IMR-90 (cell line): ENCODE measurements around the gene SVIP. TPM values are rescaled to one million over a fixed set of nuclear protein-coding genes. Genes with fewer than 3 reads are reported as not detected.

Source experiments
- ATAC-seq: fragments of 200-7000 bp; cut with Tn5 transposase; 2 replicates; pipeline ENCODE4 v1.9.1; 2020; ENCODE audit warnings: low read depth, mild to moderate bottlenecking, moderate library complexity
- BruUV-seq: library from RNA; stranded (reverse); fragments of 400-500 nt; replicated peaks from 2 replicates; lab custom pipeline; 2021; lab: Mats Ljungman, UMichigan
- CTCF ChIA-PET: fragments of 300-600 bp; formaldehyde crosslinking; extraction: SDS; loops from one replicate; lab custom pipeline; 2021; ENCODE audit warnings: antibody characterized with exemption; lab: Yijun Ruan, JAX
- POLR2A ChIA-PET: fragments of 300-600 bp; sonication (Branson Sonifier 250); formaldehyde crosslinking; loops from one replicate; lab custom pipeline; 2022; ENCODE audit warnings: antibody characterized with exemption; ENCODE audit not compliant: unreplicated experiment; lab: Charles Lee
- DNase-seq: peaks from one replicate; pipeline ENCODE4 v3.0.0; 2013
- H2AFZ ChIP-seq: replicated peaks from 2 replicates; pipeline ENCODE3; 2013; ENCODE audit warnings: low read length, mild to moderate bottlenecking; ENCODE audit not compliant: poor library complexity
- H2AK5ac ChIP-seq: 2 replicates; pipeline ENCODE4 v1.6.1; 2013; ENCODE audit warnings: low read depth, low read length, inconsistent platforms
- H2AK9ac ChIP-seq: replicated peaks from 2 replicates; pipeline ENCODE3; 2013; ENCODE audit warnings: mild to moderate bottlenecking, low read depth, low read length, moderate library complexity; ENCODE audit not compliant: poor library complexity
- H2BK120ac ChIP-seq: 2 replicates; pipeline ENCODE4 v1.6.1; 2013; ENCODE audit warnings: low read depth, low read length, inconsistent platforms
- H2BK15ac ChIP-seq: 3 replicates; pipeline ENCODE4 v1.6.1; 2013; ENCODE audit warnings: low read depth, low read length, inconsistent platforms
- H2BK20ac ChIP-seq: 2 replicates; pipeline ENCODE4 v1.6.1; 2013; ENCODE audit warnings: low read depth, mild to moderate bottlenecking, inconsistent platforms, low read length, moderate library complexity
- H2BK5ac ChIP-seq: 2 replicates; pipeline ENCODE4 v1.6.1; 2013; ENCODE audit warnings: mild to moderate bottlenecking, low read depth, low read length, inconsistent platforms; ENCODE audit not compliant: poor library complexity, severe bottlenecking
- H3K14ac ChIP-seq: replicated peaks from 2 replicates; pipeline ENCODE4 v1.6.1; 2013; ENCODE audit warnings: low read depth, low read length, inconsistent platforms
- H3K18ac ChIP-seq: 2 replicates; pipeline ENCODE4 v1.6.1; 2013; ENCODE audit warnings: low read depth, low read length, control low read depth
- H3K23ac ChIP-seq: 2 replicates; pipeline ENCODE4 v1.6.1; 2013; ENCODE audit warnings: low read depth, low read length, inconsistent platforms
- H3K27ac ChIP-seq: 2 replicates; pipeline ENCODE4 v1.5.1; 2013; ENCODE audit warnings: mild to moderate bottlenecking, control low read depth, low read length; ENCODE audit not compliant: insufficient read depth
- H3K27me3 ChIP-seq: 2 replicates; pipeline ENCODE4 v1.6.1; 2013; ENCODE audit warnings: low read length; ENCODE audit not compliant: control insufficient read depth, insufficient read depth
- H3K36me3 ChIP-seq: 2 replicates; pipeline ENCODE4 v1.6.1; 2013; ENCODE audit warnings: low read length, mixed read lengths; ENCODE audit not compliant: control insufficient read depth, insufficient read depth
- H3K4ac ChIP-seq: 2 replicates; pipeline ENCODE4 v1.6.1; 2013; ENCODE audit warnings: low read depth, low read length, inconsistent platforms
- H3K4me1 ChIP-seq: 2 replicates; pipeline ENCODE4 v1.6.1; 2013; ENCODE audit warnings: low read length, mixed read lengths; ENCODE audit not compliant: control insufficient read depth, insufficient read depth
- H3K4me2 ChIP-seq: 2 replicates; pipeline ENCODE4 v1.6.1; 2013; ENCODE audit warnings: low read depth, mild to moderate bottlenecking, control low read depth, low read length, moderate library complexity
- H3K4me3 ChIP-seq: 2 replicates; pipeline ENCODE4 v1.5.1; 2013; ENCODE audit warnings: low read depth, mild to moderate bottlenecking, control low read depth, low read length, moderate library complexity; ENCODE audit not compliant: insufficient read depth
- H3K56ac ChIP-seq: 2 replicates; pipeline ENCODE4 v1.6.1; 2013; ENCODE audit warnings: low read length, inconsistent platforms; ENCODE audit not compliant: insufficient read depth; ENCODE audit errors: extremely low read depth
- H3K79me1 ChIP-seq, 2 experiments: 2 replicates each; pipeline ENCODE4 v1.6.1; 2013; ENCODE audit warnings: low read length in 2 of 2, inconsistent platforms in 1 of 2, low read depth in 1 of 2
- H3K9ac ChIP-seq: 2 replicates; pipeline ENCODE4 v1.6.1; 2013; ENCODE audit warnings: low read depth, low read length, control low read depth
- H3K9me1 ChIP-seq: 2 replicates; pipeline ENCODE4 v1.6.1; 2013; ENCODE audit warnings: low read length, inconsistent platforms; ENCODE audit not compliant: insufficient read depth
- H3K9me3 ChIP-seq: 2 replicates; pipeline ENCODE4 v1.6.1; 2013; ENCODE audit warnings: low read length; ENCODE audit not compliant: control insufficient read depth, insufficient read depth
- H4K20me1 ChIP-seq: 2 replicates; pipeline ENCODE4 v1.6.1; 2013; ENCODE audit warnings: low read length, inconsistent platforms; ENCODE audit not compliant: insufficient read depth
- H4K5ac ChIP-seq: 2 replicates; pipeline ENCODE4 v1.6.1; 2013; ENCODE audit warnings: mild to moderate bottlenecking, low read depth, low read length, control low read depth
- H4K8ac ChIP-seq, 2 experiments: 2 replicates each; pipeline ENCODE4 v1.6.1; 2013; ENCODE audit warnings: low read depth in 2 of 2, low read length in 2 of 2, control low read depth in 1 of 2, inconsistent platforms in 1 of 2
- H4K91ac ChIP-seq: 2 replicates; pipeline ENCODE4 v1.6.1; 2013; ENCODE audit warnings: low read depth, low read length, inconsistent platforms; ENCODE audit not compliant: insufficient read depth
- BHLHE40 ChIP-seq: fragments of 150-350 bp; IDR thresholded peaks from 2 replicates; pipeline ENCODE4 v1.6.1; 2016; ENCODE audit warnings: mild to moderate bottlenecking, low read depth, low read length
- CEBPB ChIP-seq: IDR thresholded peaks from 2 replicates; pipeline ENCODE4 v1.6.1; 2012; ENCODE audit warnings: low read depth, low read length, improper control_type of control experiment
- MAFK ChIP-seq: IDR thresholded peaks from 2 replicates; pipeline ENCODE4 v1.6.1; 2012; ENCODE audit warnings: low read depth, low read length, improper control_type of control experiment
- MAZ ChIP-seq: IDR thresholded peaks from 2 replicates; pipeline ENCODE4 v1.6.1; 2012; ENCODE audit warnings: low read depth, mild to moderate bottlenecking, low read length, improper control_type of control experiment, moderate library complexity, borderline replicate concordance
- MXI1 ChIP-seq: IDR thresholded peaks from 2 replicates; pipeline ENCODE4 v1.6.1; 2012; ENCODE audit warnings: low read depth, mild to moderate bottlenecking, low read length, moderate library complexity, borderline replicate concordance
- POLR2A ChIP-seq: IDR thresholded peaks from 2 replicates; pipeline ENCODE4 v1.6.1; 2012; ENCODE audit warnings: mild to moderate bottlenecking, low read depth, low read length
- RFX5 ChIP-seq: IDR thresholded peaks from 2 replicates; pipeline ENCODE4 v1.8.0; 2012; ENCODE audit warnings: low read depth, mild to moderate bottlenecking, low read length, moderate library complexity
- SMC3 ChIP-seq: fragments of 150-350 bp; IDR thresholded peaks from 2 replicates; pipeline ENCODE4 v1.6.1; 2016; ENCODE audit warnings: low read depth, mild to moderate bottlenecking, antibody characterized with exemption, low read length, moderate library complexity
- WGBS, 2 experiments: methylation state at CpG; one replicate each; pipeline versions ENCODE4 v1.1.5 to v1.1.7; 2013; ENCODE audit warnings: missing lambda C conversion rate in 2 of 2; ENCODE audit not compliant: insufficient read length in 1 of 2; ENCODE audit errors: extremely low coverage in 2 of 2; 5-methylcytosine and 5-hydroxymethylcytosine counted together
- dilution Hi-C: fragments of 300-500 bp; cut with HindIII; formaldehyde crosslinking; loops from one replicate; pipeline ENCODE4 v1.14.3; 2018; ENCODE audit warnings: low sequenced_read_pairs; ENCODE audit not compliant: unreplicated experiment
- in situ Hi-C: fragments of 300-500 bp; cut with MboI; formaldehyde crosslinking; loops from 3 replicates; pipeline ENCODE4 v1.14.3; 2019; ENCODE audit warnings: low sequenced_read_pairs, inconsistent platforms, mixed read lengths
- intact Hi-C: fragments of 100-400 bp; cut with micrococcal nuclease; formaldehyde crosslinking; loops from 2 replicates; pipeline ENCODE4 v1.10.0; 2022
- polyA plus RNA-seq, 3 experiments: library from polyadenylated mRNA; depleted of rRNA; stranded (reverse); fragments of >200 nt; gene quantifications; 2 replicates each; pipeline ENCODE4 v1.2.3, GENCODE V29; 2012; ENCODE audit warnings: low replicate concordance in 1 of 3
- total RNA-seq: library from RNA; depleted of rRNA; stranded (reverse); fragments of >200 nt; gene quantifications from 2 replicates; pipeline ENCODE4 v1.2.3, GENCODE V29; 2012
- TF ChIP-seq, protein P1 (sequence below): conservative IDR thresholded peaks from 2 replicates; pipeline ENCODE4 v1.5.1; 2012; ENCODE audit warnings: mild to moderate bottlenecking, low read depth, low read length, improper control_type of control experiment
- TF ChIP-seq, protein P2 (sequence below): fragments of 150-350 bp; IDR thresholded peaks from 2 replicates; pipeline ENCODE4 v1.6.1; 2017; ENCODE audit warnings: mild to moderate bottlenecking, antibody characterized with exemption, low read length, low read depth

The SVIP gene
- total and polyA plus RNA-seq, 2 of the 4 experiments (the other 2 are of a cell fraction) = 2.0 to 6.8 TPM

DNA sequence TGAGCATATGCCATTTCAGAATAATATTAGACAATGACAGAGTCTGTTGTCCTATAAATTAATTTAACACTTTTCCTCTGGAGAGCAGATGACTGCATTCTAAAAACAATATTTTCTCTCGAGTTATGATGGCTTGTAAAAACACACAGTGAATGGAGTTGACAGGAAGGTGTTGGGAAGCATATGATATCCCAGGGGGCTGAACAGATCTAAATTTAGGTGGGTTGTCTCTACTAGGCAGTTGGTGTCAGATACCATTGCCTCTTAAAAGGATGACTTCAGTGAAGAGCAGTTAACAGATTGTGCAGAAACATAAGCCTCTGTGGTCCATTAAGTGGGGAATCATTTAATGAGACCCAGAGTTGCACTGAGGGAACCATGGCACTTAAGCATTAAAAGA lies 30.7 kb downstream of the SVIP start:
- Histone ChIP-seq H4K5ac (no peak overlapping the region), H2AK9ac (no peak overlapping the region), H4K8ac (no peak overlapping the region), H3K9ac (no peak overlapping the region), H3K9me3 (no peaks in the 10 kb centered on the region), H3K36me3 (no peaks in the 10 kb centered on the region), H4K20me1 (no peaks in the 10 kb centered on the region), H2AFZ (no peak overlapping the region), H4K91ac (no peak overlapping the region), H3K27me3 (no peaks in the 10 kb centered on the region), H3K27ac (no peak overlapping the region), H2BK5ac (no peak overlapping the region), H3K56ac (no peak overlapping the region), H3K23ac (no peak overlapping the region), H3K9me1 (no peaks in the 10 kb centered on the region), H3K4me3 (no peak overlapping the region), H3K79me1 (no peaks in the 10 kb centered on the region), H2AK5ac (no peak overlapping the region), H3K4me2 (no peak overlapping the region), H3K18ac (no peak overlapping the region), H2BK20ac (no peak overlapping the region), H2BK120ac (no peak overlapping the region), H3K4me1 (peaks cover 2% of the 10 kb centered on the region; the same call in 1 of the 2 replicates), H3K14ac (no peak overlapping the region), H2BK15ac (no peak overlapping the region), H3K4ac (no peak overlapping the region)
- ChIA-PET CTCF (interaction anchor here (2.9 kb wide), 1 partner anchor 11 kb away, joined by 9 read pairs; no protein-coding TSS in a partner anchor), POLR2A (no interaction called here)
- BruUV-seq = no TSS peak
- ATAC-seq (no peak), DNase-seq (no peak)
- TF ChIP-seq CEBPB = no peak
- no peak for TF ChIP-seq POLR2A
- no peak for TF ChIP-seq MXI1
- TF ChIP-seq, protein P1, sequence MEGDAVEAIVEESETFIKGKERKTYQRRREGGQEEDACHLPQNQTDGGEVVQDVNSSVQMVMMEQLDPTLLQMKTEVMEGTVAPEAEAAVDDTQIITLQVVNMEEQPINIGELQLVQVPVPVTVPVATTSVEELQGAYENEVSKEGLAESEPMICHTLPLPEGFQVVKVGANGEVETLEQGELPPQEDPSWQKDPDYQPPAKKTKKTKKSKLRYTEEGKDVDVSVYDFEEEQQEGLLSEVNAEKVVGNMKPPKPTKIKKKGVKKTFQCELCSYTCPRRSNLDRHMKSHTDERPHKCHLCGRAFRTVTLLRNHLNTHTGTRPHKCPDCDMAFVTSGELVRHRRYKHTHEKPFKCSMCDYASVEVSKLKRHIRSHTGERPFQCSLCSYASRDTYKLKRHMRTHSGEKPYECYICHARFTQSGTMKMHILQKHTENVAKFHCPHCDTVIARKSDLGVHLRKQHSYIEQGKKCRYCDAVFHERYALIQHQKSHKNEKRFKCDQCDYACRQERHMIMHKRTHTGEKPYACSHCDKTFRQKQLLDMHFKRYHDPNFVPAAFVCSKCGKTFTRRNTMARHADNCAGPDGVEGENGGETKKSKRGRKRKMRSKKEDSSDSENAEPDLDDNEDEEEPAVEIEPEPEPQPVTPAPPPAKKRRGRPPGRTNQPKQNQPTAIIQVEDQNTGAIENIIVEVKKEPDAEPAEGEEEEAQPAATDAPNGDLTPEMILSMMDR = no peak
- TF ChIP-seq, protein P2, sequence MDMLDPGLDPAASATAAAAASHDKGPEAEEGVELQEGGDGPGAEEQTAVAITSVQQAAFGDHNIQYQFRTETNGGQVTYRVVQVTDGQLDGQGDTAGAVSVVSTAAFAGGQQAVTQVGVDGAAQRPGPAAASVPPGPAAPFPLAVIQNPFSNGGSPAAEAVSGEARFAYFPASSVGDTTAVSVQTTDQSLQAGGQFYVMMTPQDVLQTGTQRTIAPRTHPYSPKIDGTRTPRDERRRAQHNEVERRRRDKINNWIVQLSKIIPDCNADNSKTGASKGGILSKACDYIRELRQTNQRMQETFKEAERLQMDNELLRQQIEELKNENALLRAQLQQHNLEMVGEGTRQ = no peak
- no peak for TF ChIP-seq RFX5
- no peak for TF ChIP-seq BHLHE40
- TF ChIP-seq SMC3 = no peak
- TF ChIP-seq MAFK = no peak
- TF ChIP-seq MAZ = no peak
- dilution Hi-C loops (no loop called here), intact Hi-C loops (no loop called here), in situ Hi-C loops (no loop called here)
- WGBS, 2 experiments = no CpG with 5 or more reads among the region's 1 CpG
